HCT116 (cell line): Measurements from ENCODE around the gene KATNAL1. TPM values are rescaled to one million over a fixed set of nuclear protein-coding genes. Genes with fewer than 3 reads are reported as not detected.

Experiments
- ATAC-seq: fragments of 200-7000 bp; cut with Tn5 transposase; 2 replicates; pipeline ENCODE4 v1.9.1; 2020; ENCODE audit warnings: mild to moderate bottlenecking, moderate library complexity
- BruUV-seq: library from RNA; stranded (reverse); fragments of 400-500 nt; replicated peaks from 2 replicates; lab custom pipeline; 2021; lab: Mats Ljungman, UMichigan
- CTCF ChIA-PET: fragments of 300-600 bp; sonication (Branson Sonifier 250); formaldehyde crosslinking; loops from one replicate; lab custom pipeline; 2021; ENCODE audit warnings: antibody characterized with exemption; lab: Charles Lee
- POLR2A ChIA-PET: fragments of 300-600, 350-600 bp; sonication (Branson Sonifier 250); formaldehyde crosslinking; loops from one replicate; lab custom pipeline; 2021; ENCODE audit warnings: antibody characterized with exemption; lab: Charles Lee
- RAD21 ChIA-PET, 2 experiments: fragments of 300-600 bp; sonication (Branson Sonifier 250); formaldehyde crosslinking; loops; one replicate each; lab custom pipeline; 2023; ENCODE audit warnings: low total read pairs in 2 of 2; ENCODE audit not compliant: uncharacterized antibody in 2 of 2, unreplicated experiment in 2 of 2, low non-redundant PET in 1 of 2; lab: Charles Lee
- DNase-seq: peaks from one replicate; pipeline ENCODE4 v3.0.0-alpha.2; 2010; ENCODE audit warnings: low read depth, low spot score
- H2AFZ ChIP-seq: fragments of 200-600 bp; shearing (Covaris generic), sonication (generic); 2 replicates; pipeline ENCODE4 v1.6.1; 2017; ENCODE audit warnings: low read depth, mixed run types, mixed read lengths, antibody characterized with exemption, low read length; ENCODE audit not compliant: poor library complexity, severe bottlenecking
- H3K27ac ChIP-seq: 2 replicates; pipeline ENCODE4 v1.5.1; 2012; ENCODE audit warnings: low read depth, low read length
- H3K27me3 ChIP-seq: fragments of 200-600 bp; sonication (generic); 2 replicates; pipeline ENCODE4 v1.6.1; 2016; ENCODE audit warnings: mixed run types, low read length, mixed read lengths; ENCODE audit not compliant: insufficient read depth
- H3K36me3 ChIP-seq, 2 experiments: fragments of 200-500 bp in 1 of 2; fragments of 200-600 bp in 1 of 2; sonication (Bioruptor generic) in 1 of 2; sonication (generic) in 1 of 2; 2 replicates each; pipeline versions ENCODE4 v1.5.1 to v1.6.1; 2014 to 2016; ENCODE audit warnings: low read length in 2 of 2, inconsistent platforms in 1 of 2, mixed read lengths in 1 of 2, mixed run types in 1 of 2; ENCODE audit not compliant: insufficient read depth in 2 of 2, control insufficient read depth in 1 of 2
- H3K4me1 ChIP-seq, 2 experiments: fragments of 200-600 bp in 1 of 2; sonication (generic) in 1 of 2; 2 replicates each; pipeline versions ENCODE4 v1.5.1 to v1.6.1; 2012 to 2017; ENCODE audit warnings: low read length in 2 of 2, inconsistent platforms in 1 of 2, mild to moderate bottlenecking in 1 of 2, mixed read lengths in 1 of 2, mixed run types in 1 of 2, moderate library complexity in 1 of 2; ENCODE audit not compliant: insufficient read depth in 2 of 2, control insufficient read depth in 1 of 2
- H3K4me2 ChIP-seq: fragments of 200-600 bp; sonication (generic); 2 replicates; pipeline ENCODE4 v1.6.1; 2017; ENCODE audit warnings: mixed run types, low read length, mixed read lengths
- H3K4me3 ChIP-seq, 2 experiments: fragments of 200-600 bp in 1 of 2; sonication (generic) in 1 of 2; replicated peaks in 1 of 2; 2 replicates each; pipeline ENCODE4 v1.5.1; 2011 to 2016; ENCODE audit warnings: low read length in 2 of 2, control low read depth in 1 of 2, low read depth in 1 of 2, mild to moderate bottlenecking in 1 of 2, mixed read lengths in 1 of 2, mixed run types in 1 of 2
- H3K79me2 ChIP-seq: fragments of 200-600 bp; sonication (generic); 2 replicates; pipeline ENCODE4 v1.6.1; 2017; ENCODE audit warnings: mild to moderate bottlenecking, mixed run types, low read length, moderate library complexity, mixed read lengths; ENCODE audit not compliant: insufficient read depth
- H3K9ac ChIP-seq: fragments of 200-600 bp; sonication (generic); 2 replicates; pipeline ENCODE4 v1.6.1; 2016; ENCODE audit warnings: low read length, mixed read lengths
- H3K9me2 ChIP-seq: fragments of 200-600 bp; sonication (generic), shearing (Covaris generic); 2 replicates; pipeline ENCODE4 v1.6.1; 2017; ENCODE audit warnings: mixed run types, mild to moderate bottlenecking, moderate library complexity; ENCODE audit not compliant: insufficient read depth
- H3K9me3 ChIP-seq, 2 experiments: fragments of 200-500 bp in 1 of 2; fragments of 200-600 bp in 1 of 2; sonication (Bioruptor generic) in 1 of 2; sonication (generic) in 1 of 2; 2 replicates each; pipeline ENCODE4 v1.6.1; 2014 to 2017; ENCODE audit warnings: low read length in 2 of 2, mixed read lengths in 2 of 2, inconsistent platforms in 1 of 2, low read depth in 1 of 2, mild to moderate bottlenecking in 1 of 2, mixed run types in 1 of 2, moderate library complexity in 1 of 2; ENCODE audit not compliant: control insufficient read depth in 1 of 2, insufficient read depth in 1 of 2
- H4K20me1 ChIP-seq: fragments of 200-600 bp; sonication (generic), shearing (Covaris generic); 2 replicates; pipeline ENCODE4 v1.6.1; 2017; ENCODE audit warnings: mixed run types, mild to moderate bottlenecking, moderate library complexity; ENCODE audit not compliant: insufficient read depth
- ATF3 ChIP-seq: IDR thresholded peaks from 2 replicates; pipeline ENCODE4 v1.6.1; 2012
- CBX3 ChIP-seq: IDR thresholded peaks from 2 replicates; pipeline ENCODE4 v1.6.1; 2012; ENCODE audit warnings: low read depth
- CTCF ChIP-seq, 3 experiments: fragments of 200-600 bp in 1 of 3; sonication (generic) in 1 of 3; IDR thresholded peaks in 2 of 3; conservative IDR thresholded peaks in 1 of 3; 2 replicates each; pipeline ENCODE4 v1.5.1; 2012 to 2017; ENCODE audit warnings: low read depth in 2 of 3, low read length in 2 of 3, antibody characterized with exemption in 1 of 3, borderline replicate concordance in 1 of 3, control low read depth in 1 of 3, mild to moderate bottlenecking in 1 of 3, mixed read lengths in 1 of 3, mixed run types in 1 of 3, moderate library complexity in 1 of 3; ENCODE audit not compliant: insufficient read depth in 1 of 3
- EGR1 ChIP-seq: IDR thresholded peaks from 2 replicates; pipeline ENCODE4 v1.6.1; 2012; ENCODE audit warnings: low read depth
- EZH2 ChIP-seq: fragments of 200-600 bp; sonication (generic); IDR thresholded peaks from 2 replicates; pipeline ENCODE4 v1.6.1; 2017; ENCODE audit warnings: antibody characterized with exemption, mixed run types
- EZH2phosphoT487 ChIP-seq: fragments of 200-600 bp; IDR thresholded peaks from 2 replicates; pipeline ENCODE4 v1.6.1; 2018; ENCODE audit warnings: antibody characterized with exemption, borderline replicate concordance
- FOSL1 ChIP-seq: IDR thresholded peaks from 2 replicates; pipeline ENCODE4 v1.6.1; 2012; ENCODE audit warnings: low read depth
- MAX ChIP-seq: IDR thresholded peaks from 2 replicates; pipeline ENCODE4 v1.6.1; 2012
- POLR2A ChIP-seq: IDR thresholded peaks from 2 replicates; pipeline ENCODE4 v1.7.0; 2011; ENCODE audit warnings: borderline replicate concordance; ENCODE audit not compliant: insufficient read depth, insufficient read length; ENCODE audit errors: extremely low read depth
- POLR2AphosphoS5 ChIP-seq: IDR thresholded peaks from 2 replicates; pipeline ENCODE4 v1.6.1; 2011; ENCODE audit warnings: mild to moderate bottlenecking, low read depth, low read length, moderate library complexity
- RAD21 ChIP-seq: IDR thresholded peaks from 2 replicates; pipeline ENCODE4 v1.6.1; 2012; ENCODE audit warnings: low read depth, mild to moderate bottlenecking
- REST ChIP-seq: IDR thresholded peaks from 2 replicates; pipeline ENCODE4 v1.6.1; 2012; ENCODE audit warnings: low read depth
- SIN3A ChIP-seq: IDR thresholded peaks from 2 replicates; pipeline ENCODE4 v1.6.1; 2012; ENCODE audit warnings: low read depth
- SP1 ChIP-seq: IDR thresholded peaks from 2 replicates; pipeline ENCODE4 v1.6.1; 2012; ENCODE audit warnings: low read depth
- SRF ChIP-seq: IDR thresholded peaks from 2 replicates; pipeline ENCODE4 v1.6.1; 2012; ENCODE audit warnings: low read depth
- YY1 ChIP-seq: IDR thresholded peaks from 2 replicates; pipeline ENCODE4 v1.6.1; 2011; ENCODE audit warnings: low read length, low read depth, moderate library complexity, mild to moderate bottlenecking; ENCODE audit not compliant: insufficient replicate concordance; ENCODE audit errors: extremely low read depth
- ZFX ChIP-seq: fragments of 450-650 bp; IDR thresholded peaks from 2 replicates; pipeline ENCODE4 v1.6.1; 2017
- ZNF274 ChIP-seq: fragments of 200-500 bp; sonication (Bioruptor generic); IDR thresholded peaks from 2 replicates; pipeline ENCODE4 v1.6.1; 2014; ENCODE audit warnings: mild to moderate bottlenecking, low read depth, low read length, inconsistent platforms
- intact Hi-C: fragments of 100-400 bp; cut with micrococcal nuclease; formaldehyde crosslinking; loops from 2 replicates; pipeline ENCODE4 v1.10.0; 2022
- total RNA-seq: library from RNA; stranded (reverse); gene quantifications from one replicate; pipeline ENCODE4 v1.2.1, GENCODE V29; 2021; ENCODE audit not compliant: unreplicated experiment

KATNAL1 gene
- total RNA-seq, 1 experiment from 2014 or later, result 17.3 TPM

- RAD21 ChIA-PET, result no interaction called here
- POLR2A ChIA-PET, result interaction anchor here (0.9 kb wide), 1 partner anchor 13 kb away, joined by 3 read pairs; no protein-coding TSS in a partner anchor
- no peak overlapping the region for H3K4me3 ChIP-seq
- TF ChIP-seq SP1 (no peak), CTCF (IDR thresholded peaks at IDR 0.05 in 2 of 3, conservative IDR thresholded peaks at IDR 0.05 in 1 of 3; ENCODE audit: borderline replicate concordance in 1 of 3, insufficient read depth in 1 of 3, low read depth in 2 of 3, low read length in 2 of 3) (no peak), RAD21 (no peak), CBX3 (no peak), FOSL1 (no peak), ZNF274 (no peak), REST (no peak), YY1 (no peak), EGR1 (no peak), ATF3 (no peak), SRF (no peak), SIN3A (no peak), POLR2A (no peak), POLR2AphosphoS5 (no peak), ZFX (no peak), EZH2phosphoT487 (no peak), MAX (no peak), EZH2 (no peak)
- TF ChIP-seq, all 23 proteins: peak for 0
- no peak overlapping the region for H3K27ac ChIP-seq
- H3K9ac ChIP-seq, result no peak overlapping the region
- no peaks in the 10 kb centered on the region for H3K79me2 ChIP-seq
- H3K36me3 ChIP-seq, result no peaks in the 10 kb centered on the region
- DNase-seq (no peak), ATAC-seq (no peak)
- H3K9me3 ChIP-seq, result peaks cover 0 to 5% of the 10 kb centered on the region in 2 experiments; a peak in 2 of 4 replicates
- CTCF ChIA-PET, result no interaction called here
- no peaks in the 10 kb centered on the region for H3K27me3 ChIP-seq
- intact Hi-C loops, result no loop called here
- no peaks in the 10 kb centered on the region for H3K4me1 ChIP-seq
- H3K4me2 ChIP-seq, result no peak overlapping the region
- no peaks in the 10 kb centered on the region for H4K20me1 ChIP-seq
- no TSS peak for BruUV-seq
- no peaks in the 10 kb centered on the region for H3K9me2 ChIP-seq
- H2AFZ ChIP-seq, result no peak overlapping the region
Observed at GRCh38 chr13:30353060-30353459, 45.7 kb upstream of the KATNAL1 start.
